Endothelial cell of umbilical vein (primary cell): ENCODE data around the gene DHX29. TPM values are rescaled to one million over a fixed set of nuclear protein-coding genes. Genes with fewer than 3 reads are reported as not detected.

Experiments
- BruUV-seq: library from RNA; stranded (reverse); fragments of 400-500 nt; replicated peaks from 2 replicates; lab custom pipeline; 2021; lab: Mats Ljungman, UMichigan
- CTCF ChIA-PET: fragments of 300-600, 350-600 bp; sonication (Branson Sonifier 250); formaldehyde crosslinking; loops from one replicate; lab custom pipeline; 2021; ENCODE audit warnings: antibody characterized with exemption, inconsistent platforms; lab: Charles Lee
- POLR2A ChIA-PET: fragments of 300-600, 350-600 bp; sonication (Branson Sonifier 250); formaldehyde crosslinking; loops from one replicate; lab custom pipeline; 2021; ENCODE audit warnings: antibody characterized with exemption, inconsistent platforms; lab: Charles Lee
- DNase-seq: peaks from one replicate; pipeline ENCODE4 v3.0.0-alpha.2; 2011; ENCODE audit warnings: low read depth, low spot score
- FAIRE-seq: peaks from 2 replicates; lab custom pipeline; 2011; peaks lifted over from hg19 to GRCh38; lab: Jason Lieb, UNC
- H2AFZ ChIP-seq: 2 replicates; pipeline ENCODE4 v1.6.0; 2012; ENCODE audit warnings: low read depth, low read length, control low read depth, inconsistent platforms
- H3K27ac ChIP-seq: 2 replicates; pipeline ENCODE4 v1.5.1; 2011; ENCODE audit warnings: low read depth, mild to moderate bottlenecking, control low read depth, low read length, moderate library complexity; ENCODE audit not compliant: insufficient read depth
- H3K27me3 ChIP-seq, 2 experiments: 2 replicates each; pipeline versions ENCODE4 v1.6.0 to v1.6.1; 2011; ENCODE audit warnings: low read length in 2 of 2, mixed read lengths in 1 of 2; ENCODE audit not compliant: control insufficient read depth in 2 of 2, insufficient read depth in 2 of 2
- H3K36me3 ChIP-seq, 2 experiments: 2 replicates in 1 of 2; 3 replicates in 1 of 2; pipeline ENCODE4 v1.5.1; 2011; ENCODE audit warnings: low read length in 2 of 2, mild to moderate bottlenecking in 1 of 2, moderate library complexity in 1 of 2; ENCODE audit not compliant: control insufficient read depth in 2 of 2, insufficient read depth in 2 of 2; ENCODE audit errors: extremely low read depth in 1 of 2
- H3K4me1 ChIP-seq: 3 replicates; pipeline ENCODE4 v1.5.1; 2011; ENCODE audit warnings: mild to moderate bottlenecking, low read length; ENCODE audit not compliant: control insufficient read depth, insufficient read depth; ENCODE audit errors: extremely low read depth
- H3K4me2 ChIP-seq: 2 replicates; pipeline ENCODE4 v1.6.1; 2011; ENCODE audit warnings: low read length, control low read depth, mixed read lengths; ENCODE audit not compliant: insufficient read depth
- H3K4me3 ChIP-seq, 3 experiments: fragments of 200-600 bp in 1 of 3; sonication (generic), shearing (Covaris generic) in 1 of 3; replicated peaks in 1 of 3; 2 replicates each; pipeline ENCODE4 v1.5.1; 2011 to 2016; ENCODE audit warnings: control low read depth in 3 of 3, low read length in 3 of 3, mild to moderate bottlenecking in 2 of 3, inconsistent platforms in 1 of 3, low read depth in 1 of 3, moderate library complexity in 1 of 3; ENCODE audit not compliant: insufficient read depth in 1 of 3
- H3K79me2 ChIP-seq: 2 replicates; pipeline ENCODE4 v1.6.0; 2012; ENCODE audit warnings: low read length, inconsistent platforms; ENCODE audit not compliant: control insufficient read depth, insufficient read depth
- H3K9ac ChIP-seq: replicated peaks from 2 replicates; pipeline ENCODE3; 2011; ENCODE audit warnings: low read length, control low read depth; ENCODE audit not compliant: insufficient read depth; ENCODE audit errors: extremely low read depth
- H3K9me1 ChIP-seq: replicated peaks from 3 replicates; pipeline ENCODE4 v1.6.0; 2011; ENCODE audit warnings: mild to moderate bottlenecking, low read length; ENCODE audit not compliant: control insufficient read depth, insufficient read depth; ENCODE audit errors: extremely low read depth
- H3K9me3 ChIP-seq: replicated peaks from 2 replicates; pipeline ENCODE4 v1.5.1; 2012; ENCODE audit warnings: low read length, inconsistent platforms; ENCODE audit not compliant: control insufficient read depth, insufficient read depth
- H4K20me1 ChIP-seq: replicated peaks from 2 replicates; pipeline ENCODE3; 2011; ENCODE audit warnings: mild to moderate bottlenecking, low read length; ENCODE audit not compliant: control insufficient read depth, insufficient read depth; ENCODE audit errors: extremely low read depth
- CTCF ChIP-seq, 2 donors: IDR thresholded peaks; 1 replicate in 1 of 2; 2 replicates in 1 of 2; pipeline ENCODE4 v1.5.1; 2011; ENCODE audit warnings: low read length in 2 of 2, mild to moderate bottlenecking in 2 of 2, moderate library complexity in 2 of 2, control low read depth in 1 of 2, inconsistent platforms in 1 of 2, low read depth in 1 of 2; ENCODE audit not compliant: insufficient read depth in 1 of 2; ENCODE audit errors: extremely low read depth in 1 of 2
- FOS ChIP-seq: IDR thresholded peaks from 2 replicates; pipeline ENCODE4 v1.6.1; 2011; ENCODE audit warnings: mild to moderate bottlenecking, low read length, moderate library complexity, borderline replicate concordance; ENCODE audit not compliant: insufficient read depth
- GATA2 ChIP-seq: IDR thresholded peaks from 2 replicates; pipeline ENCODE4 v1.7.0; 2011; ENCODE audit warnings: low read depth, mild to moderate bottlenecking, moderate library complexity, mixed read lengths, low read length; ENCODE audit not compliant: insufficient read length, insufficient read depth
- JUN ChIP-seq: IDR thresholded peaks from 2 replicates; pipeline ENCODE4 v1.6.1; 2011; ENCODE audit warnings: borderline replicate concordance, low read depth; ENCODE audit not compliant: insufficient read length, insufficient read depth
- MAX ChIP-seq: IDR thresholded peaks from 2 replicates; pipeline ENCODE4 v1.6.1; 2011; ENCODE audit not compliant: insufficient read depth, insufficient read length
- MYC ChIP-seq: IDR thresholded peaks from one replicate; pipeline ENCODE4 v1.6.1; 2011; ENCODE audit warnings: mild to moderate bottlenecking, low read depth, low read length
- POLR2A ChIP-seq: IDR thresholded peaks from 2 replicates; pipeline ENCODE4 v1.6.1; 2012; ENCODE audit warnings: low read depth, mild to moderate bottlenecking, control low read depth, low read length
- dilution Hi-C: fragments of 300-500 bp; cut with MboI; formaldehyde crosslinking; loops from one replicate; pipeline ENCODE4 v1.15.0; 2019; ENCODE audit warnings: low sequenced_read_pairs; ENCODE audit not compliant: extremely low pct_ligation_motif_present
- intact Hi-C: fragments of 100-400 bp; cut with micrococcal nuclease; formaldehyde crosslinking; loops from one replicate; pipeline ENCODE4 v1.10.0; 2022
- polyA plus RNA-seq, 4 experiments: library from polyadenylated mRNA; depleted of rRNA in 3 of 4; stranded (reverse) in 3 of 4; unstranded in 1 of 4; fragments of >200 nt; gene quantifications; 2 replicates each; pipeline versions ENCODE4 v1.2.1 to v1.2.3, GENCODE V29; 2011 to 2012; ENCODE audit warnings: missing spikeins in 1 of 4
- total RNA-seq: library from RNA; stranded (reverse); gene quantifications from 2 replicates; pipeline ENCODE4 v1.2.3, GENCODE V29; 2021

Gene DHX29
- total and polyA plus RNA-seq, 2 donors (not counting 3 experiments of a cell fraction or from before 2014, with no cell fraction given), result 4.7 to 32.8 TPM

- H3K36me3 ChIP-seq, result peaks cover 5 to 18% of the 10 kb centered on the region in 2 experiments
- no peak overlapping the region for H3K4me2 ChIP-seq
- DNase-seq, result no peak
- peaks cover 3% of the 10 kb centered on the region for H3K4me1 ChIP-seq
- no peak for FAIRE-seq
- ChIA-PET CTCF (interaction anchor here (1.0 to 2.4 kb wide), 9 partner anchors 18 to 926 kb away, joined by 3 to 33 read pairs (median 3); no protein-coding TSS in a partner anchor), POLR2A (no interaction called here)
- no peak overlapping the region for H3K27ac ChIP-seq
- no TSS peak for BruUV-seq
- H3K27me3 ChIP-seq, result no peaks in the 10 kb centered on the region
- no peak overlapping the region for H2AFZ ChIP-seq
- no peak for TF ChIP-seq JUN
- no peak for TF ChIP-seq POLR2A
- no peak for TF ChIP-seq CTCF (IDR thresholded peaks at IDR 0.05; ENCODE audit: extremely low read depth in 1 of 2, insufficient read depth in 1 of 2, low read depth in 1 of 2, low read length in 2 of 2)
- no peak for TF ChIP-seq GATA2
- no peak for TF ChIP-seq FOS
- no peak for TF ChIP-seq MAX
- no peak for TF ChIP-seq MYC
- H3K9me3 ChIP-seq, result no peaks in the 10 kb centered on the region
- intact Hi-C loops (loop anchor here (10.0 kb wide), 1 partner anchor 192 kb away; the partner anchor contains the start of gene PLPP1), dilution Hi-C loops (no loop called here)
- H3K79me2 ChIP-seq, result peaks cover 10% of the 10 kb centered on the region
- no peaks in the 10 kb centered on the region for H4K20me1 ChIP-seq
- no peak overlapping the region for H3K9ac ChIP-seq
- H3K4me3 ChIP-seq, result no peak overlapping the region
- H3K9me1 ChIP-seq, result no peaks in the 10 kb centered on the region
Measured at GRCh38 chr5:55343107-55343506, 35.6 kb upstream of the DHX29 start.
